ENCODE data around the gene TDP2.

DNA sequence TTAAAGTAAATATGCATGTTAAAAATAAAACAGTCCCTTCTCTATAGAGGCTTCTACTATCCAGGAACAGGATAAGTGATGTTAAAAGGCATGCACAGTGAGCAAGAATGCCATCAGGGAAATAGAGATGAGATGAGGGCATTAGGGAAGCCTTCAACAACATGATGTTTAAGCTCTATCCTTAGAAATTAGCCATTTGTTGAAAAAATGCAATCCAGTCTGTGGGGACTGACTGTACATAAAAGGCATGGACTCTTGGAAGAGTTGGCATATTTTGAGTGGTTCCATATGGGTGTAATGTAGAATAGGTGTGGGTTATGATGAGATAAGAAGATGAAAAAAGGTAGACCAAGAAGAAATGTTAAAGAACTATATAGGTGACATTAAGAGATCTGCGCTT, 26.5 kb downstream of the TDP2 start:
- TF ChIP-seq, protein P1, sequence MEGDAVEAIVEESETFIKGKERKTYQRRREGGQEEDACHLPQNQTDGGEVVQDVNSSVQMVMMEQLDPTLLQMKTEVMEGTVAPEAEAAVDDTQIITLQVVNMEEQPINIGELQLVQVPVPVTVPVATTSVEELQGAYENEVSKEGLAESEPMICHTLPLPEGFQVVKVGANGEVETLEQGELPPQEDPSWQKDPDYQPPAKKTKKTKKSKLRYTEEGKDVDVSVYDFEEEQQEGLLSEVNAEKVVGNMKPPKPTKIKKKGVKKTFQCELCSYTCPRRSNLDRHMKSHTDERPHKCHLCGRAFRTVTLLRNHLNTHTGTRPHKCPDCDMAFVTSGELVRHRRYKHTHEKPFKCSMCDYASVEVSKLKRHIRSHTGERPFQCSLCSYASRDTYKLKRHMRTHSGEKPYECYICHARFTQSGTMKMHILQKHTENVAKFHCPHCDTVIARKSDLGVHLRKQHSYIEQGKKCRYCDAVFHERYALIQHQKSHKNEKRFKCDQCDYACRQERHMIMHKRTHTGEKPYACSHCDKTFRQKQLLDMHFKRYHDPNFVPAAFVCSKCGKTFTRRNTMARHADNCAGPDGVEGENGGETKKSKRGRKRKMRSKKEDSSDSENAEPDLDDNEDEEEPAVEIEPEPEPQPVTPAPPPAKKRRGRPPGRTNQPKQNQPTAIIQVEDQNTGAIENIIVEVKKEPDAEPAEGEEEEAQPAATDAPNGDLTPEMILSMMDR (IDR thresholded peaks at IDR 0.05; ENCODE audit: insufficient read depth, low read depth, low read length) = no peak
- TF ChIP-seq EZH2 (IDR thresholded peaks at IDR 0.05; ENCODE audit: insufficient read depth, low read length) = no peak

Data from astrocyte (in vitro differentiated cells and primary cell).